HepG2 (cell line): ENCODE results near the gene EVA1A. TPM values are rescaled to one million over a fixed set of nuclear protein-coding genes. Genes with fewer than 3 reads are reported as not detected.
A peak's percentile ranks its signal among the peaks of the same experiment; 100 is the strongest.

Experiments used
- ATF2 ChIP-seq: sonication (generic); formaldehyde crosslinking; IDR thresholded peaks from 2 replicates; pipeline ENCODE4 v1.4.0; 2020; ENCODE audit warnings: missing genetic modification reagents
- CCAR2 ChIP-seq: fragments of 200-400 bp; formaldehyde crosslinking; optimal IDR thresholded peaks from 2 replicates; pipeline ENCODE3; 2018; ENCODE audit warnings: low read depth, mild to moderate bottlenecking, low read length, moderate library complexity
- CEBPB ChIP-seq: IDR thresholded peaks from 2 replicates; pipeline ENCODE4 v1.6.1; 2011; ENCODE audit warnings: low read depth, low read length, improper control_type of control experiment, borderline replicate concordance
- FOSL2 ChIP-seq: sonication (generic); formaldehyde crosslinking; IDR thresholded peaks from 2 replicates; pipeline ENCODE4 v1.4.0; 2020; ENCODE audit warnings: missing genetic modification reagents
- GLI4 ChIP-seq: sonication (generic); formaldehyde crosslinking; IDR thresholded peaks from 2 replicates; pipeline ENCODE4 v1.5.1; 2020; ENCODE audit warnings: missing genetic modification reagents, mild to moderate bottlenecking, moderate library complexity, borderline replicate concordance
- GTF3A ChIP-seq: sonication (generic); formaldehyde crosslinking; conservative IDR thresholded peaks from 2 replicates; pipeline ENCODE4 v1.4.0; 2020; ENCODE audit warnings: mild to moderate bottlenecking, missing genetic modification reagents
- HHEX ChIP-seq: IDR thresholded peaks from 2 replicates; pipeline ENCODE4 v1.6.1; 2016; ENCODE audit warnings: control low read depth
- MTF2 ChIP-seq: sonication (generic); formaldehyde crosslinking; IDR thresholded peaks from 2 replicates; pipeline ENCODE4 v1.5.0; 2020; ENCODE audit warnings: missing genetic modification reagents, borderline replicate concordance
- RERE ChIP-seq: IDR thresholded peaks from 2 replicates; pipeline ENCODE4 v1.6.1; 2016; ENCODE audit warnings: low read depth, missing genetic modification reagents, missing compliant biosample characterization
- SATB2 ChIP-seq: sonication (generic); formaldehyde crosslinking; IDR thresholded peaks from 2 replicates; pipeline ENCODE4 v1.5.0; 2020; ENCODE audit warnings: missing genetic modification reagents
- SP5 ChIP-seq: IDR thresholded peaks from 2 replicates; pipeline ENCODE4 v1.6.1; 2016; ENCODE audit warnings: low read depth, borderline replicate concordance
- TARDBP ChIP-seq: sonication (generic); formaldehyde crosslinking; IDR thresholded peaks from 2 replicates; pipeline ENCODE4 v1.8.0; 2022; ENCODE audit warnings: mild to moderate bottlenecking, missing genetic modification reagents
- TEF ChIP-seq: sonication (generic); formaldehyde crosslinking; IDR thresholded peaks from 2 replicates; pipeline ENCODE4 v1.5.0; 2020; ENCODE audit warnings: missing genetic modification reagents
- ZFX ChIP-seq: sonication (generic); formaldehyde crosslinking; IDR thresholded peaks from 2 replicates; pipeline ENCODE4 v1.4.0; 2020; ENCODE audit warnings: mild to moderate bottlenecking, low read depth, missing genetic modification reagents, moderate library complexity
- ZGPAT ChIP-seq: IDR thresholded peaks from 2 replicates; pipeline ENCODE4 v1.6.1; 2016; ENCODE audit warnings: mild to moderate bottlenecking
- ZNF615 ChIP-seq: sonication (generic); formaldehyde crosslinking; IDR thresholded peaks from 2 replicates; pipeline ENCODE4 v1.5.0; 2020; ENCODE audit warnings: mild to moderate bottlenecking, missing genetic modification reagents, borderline replicate concordance
- polyA plus RNA-seq, 8 experiments: library from polyadenylated mRNA; depleted of rRNA in 3 of 8; stranded (reverse) in 7 of 8; unstranded in 1 of 8; fragments of >200 nt; fragmentation: Illumina TruSeq in 4 of 8; extraction: Trizol in 4 of 8; gene quantifications; 2 replicates each; pipeline versions ENCODE4 v1.2.1 to v1.2.3, GENCODE V29; 2011 to 2016; ENCODE audit warnings: low read depth in 4 of 8, missing spikeins in 1 of 8, mixed read lengths in 1 of 8; ENCODE audit not compliant: insufficient read depth in 1 of 8
- total RNA-seq, 5 experiments: library from RNA; depleted of rRNA; stranded (reverse); fragments of >200 nt; fragmentation: Illumina TruSeq; extraction: Trizol; gene quantifications; 2 replicates each; pipeline ENCODE4 v1.2.3, GENCODE V29; 2016; ENCODE audit warnings: low read depth in 1 of 5
- TF ChIP-seq, protein P1 (sequence below): sonication (generic); formaldehyde crosslinking; IDR thresholded peaks from 2 replicates; pipeline ENCODE4 v1.5.0; 2020; ENCODE audit warnings: mild to moderate bottlenecking, missing genetic modification reagents, moderate library complexity

EVA1A gene
- total and polyA plus RNA-seq, 2 of the 13 experiments (the other 11 are each of a cell fraction or from before 2014, with no cell fraction given): 57.5 to 57.8 TPM

GRCh38 chr2:75480971-75481836 is 79.5 kb downstream of the EVA1A start (continued):
- peak; percentile 94 for TF ChIP-seq ZGPAT (CRISPR knock-in tag)
- peak; percentile 92 for TF ChIP-seq FOSL2 (CRISPR knock-in tag)
- peak; percentile 97 for TF ChIP-seq RERE (CRISPR knock-in tag)
- TF ChIP-seq CCAR2: no peak
- 0 out of 2 replicates have a peak, but pooled peaks have one; percentile 37 for TF ChIP-seq GLI4 (CRISPR knock-in tag)
- TF ChIP-seq SATB2 (CRISPR knock-in tag): 0 out of 2 replicates have a peak, but pooled peaks have one; percentile 57
- TF ChIP-seq TEF (CRISPR knock-in tag): no peak
- peak; percentile 95 for TF ChIP-seq TARDBP (CRISPR knock-in tag)
- TF ChIP-seq ZNF615: 0 out of 2 replicates have a peak, but pooled peaks have one; percentile 39
- peak; percentile 76; the same call in 1 of the 2 replicates for TF ChIP-seq SP5 (CRISPR knock-in tag)
- peak; percentile 89 for TF ChIP-seq ATF2 (CRISPR knock-in tag)
- peak; percentile 94 for TF ChIP-seq HHEX (CRISPR knock-in tag)
- 0 out of 2 replicates have a peak, but pooled peaks have one; percentile 11 for TF ChIP-seq MTF2
- TF ChIP-seq, protein P1, sequence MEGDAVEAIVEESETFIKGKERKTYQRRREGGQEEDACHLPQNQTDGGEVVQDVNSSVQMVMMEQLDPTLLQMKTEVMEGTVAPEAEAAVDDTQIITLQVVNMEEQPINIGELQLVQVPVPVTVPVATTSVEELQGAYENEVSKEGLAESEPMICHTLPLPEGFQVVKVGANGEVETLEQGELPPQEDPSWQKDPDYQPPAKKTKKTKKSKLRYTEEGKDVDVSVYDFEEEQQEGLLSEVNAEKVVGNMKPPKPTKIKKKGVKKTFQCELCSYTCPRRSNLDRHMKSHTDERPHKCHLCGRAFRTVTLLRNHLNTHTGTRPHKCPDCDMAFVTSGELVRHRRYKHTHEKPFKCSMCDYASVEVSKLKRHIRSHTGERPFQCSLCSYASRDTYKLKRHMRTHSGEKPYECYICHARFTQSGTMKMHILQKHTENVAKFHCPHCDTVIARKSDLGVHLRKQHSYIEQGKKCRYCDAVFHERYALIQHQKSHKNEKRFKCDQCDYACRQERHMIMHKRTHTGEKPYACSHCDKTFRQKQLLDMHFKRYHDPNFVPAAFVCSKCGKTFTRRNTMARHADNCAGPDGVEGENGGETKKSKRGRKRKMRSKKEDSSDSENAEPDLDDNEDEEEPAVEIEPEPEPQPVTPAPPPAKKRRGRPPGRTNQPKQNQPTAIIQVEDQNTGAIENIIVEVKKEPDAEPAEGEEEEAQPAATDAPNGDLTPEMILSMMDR (CRISPR knock-in tag): peak; percentile 76
- no peak for TF ChIP-seq GTF3A
- TF ChIP-seq ZFX (CRISPR knock-in tag): peak; percentile 39; the same call in 1 of the 2 replicates
- TF ChIP-seq CEBPB: no peak
